CD4-positive, alpha-beta T cell (primary cell): ENCODE measurements around the gene KRT5. TPM values are rescaled to one million over a fixed set of nuclear protein-coding genes. Genes with fewer than 3 reads are reported as not detected.

Experiments
- ATAC-seq: fragments of 200-7000 bp; cut with Tn5 transposase; one replicate; pipeline ENCODE4 v1.10.0; 2022; ENCODE audit warnings: mild to moderate bottlenecking; ENCODE audit not compliant: poor library complexity
- CTCF ChIA-PET: fragments of 350-600 bp; sonication (Branson Sonifier 250); formaldehyde crosslinking; loops from one replicate; lab custom pipeline; 2021; ENCODE audit warnings: antibody characterized with exemption, inconsistent platforms; lab: Charles Lee
- POLR2A ChIA-PET: fragments of 350-600 bp; sonication (Branson Sonifier 250); formaldehyde crosslinking; loops from one replicate; lab custom pipeline; 2021; ENCODE audit warnings: antibody characterized with exemption, inconsistent platforms; lab: Charles Lee
- DNase-seq, 14 experiments: peaks; one replicate each; pipeline ENCODE4 v3.0.0-alpha.2; 2013 to 2020; ENCODE audit warnings: mixed read lengths in 2 of 14
- H3K27ac ChIP-seq, 2 donors: one replicate each; pipeline versions ENCODE4 v1.5.1 to v1.7.0; 2013; ENCODE audit warnings: low read length in 2 of 2, low read depth in 1 of 2, mild to moderate bottlenecking in 1 of 2
- H3K27me3 ChIP-seq, 2 experiments: 1 replicate in 1 of 2; 2 replicates in 1 of 2; pipeline versions ENCODE4 v1.6.1 to v1.7.0; 2013; ENCODE audit warnings: low read length in 2 of 2, control low read depth in 1 of 2, mild to moderate bottlenecking in 1 of 2, moderate library complexity in 1 of 2; ENCODE audit not compliant: insufficient read depth in 2 of 2, control insufficient read depth in 1 of 2
- H3K36me3 ChIP-seq: one replicate; pipeline ENCODE4 v1.6.1; 2013; ENCODE audit warnings: low read length, control low read depth; ENCODE audit not compliant: insufficient read depth
- H3K4me1 ChIP-seq: one replicate; pipeline ENCODE4 v1.6.1; 2013; ENCODE audit warnings: low read length, control low read depth; ENCODE audit not compliant: insufficient read depth
- H3K4me3 ChIP-seq: one replicate; pipeline ENCODE4 v1.5.1; 2013; ENCODE audit warnings: mild to moderate bottlenecking, low read length, moderate library complexity
- H3K9me3 ChIP-seq, 2 experiments: 1 replicate in 1 of 2; 2 replicates in 1 of 2; pipeline versions ENCODE4 v1.6.1 to v1.7.0; 2013; ENCODE audit warnings: low read length in 2 of 2, mild to moderate bottlenecking in 2 of 2, control low read depth in 1 of 2, moderate library complexity in 1 of 2; ENCODE audit not compliant: control insufficient read depth in 1 of 2, insufficient read depth in 1 of 2
- H3K27ac Mint-ChIP-seq: one replicate; pipeline ENCODE4 v1.8.0; 2020; ENCODE audit warnings: mixed read lengths
- H3K27me3 Mint-ChIP-seq: one replicate; pipeline ENCODE4 v1.8.0; 2021; ENCODE audit warnings: mixed read lengths
- H3K36me3 Mint-ChIP-seq: one replicate; pipeline ENCODE4 v1.8.0; 2021; ENCODE audit warnings: low read depth, mixed read lengths
- H3K4me1 Mint-ChIP-seq: one replicate; pipeline ENCODE4 v1.8.0; 2021; ENCODE audit warnings: low read depth, mixed read lengths
- H3K4me3 Mint-ChIP-seq: one replicate; pipeline ENCODE4 v1.8.0; 2020; ENCODE audit warnings: mild to moderate bottlenecking, mixed read lengths
- H3K9me3 Mint-ChIP-seq: one replicate; pipeline ENCODE4 v1.8.0; 2020; ENCODE audit warnings: mixed read lengths
- CTCF ChIP-seq: fragments of 200-600 bp; IDR thresholded peaks from one replicate; pipeline ENCODE4 v1.8.0; 2022; ENCODE audit warnings: antibody characterized with exemption, mild to moderate bottlenecking
- intact Hi-C, 2 experiments: fragments of 100-400 bp; cut with DNase I in 1 of 2; cut with micrococcal nuclease in 1 of 2; formaldehyde crosslinking; loops; one replicate each; pipeline versions ENCODE4 v1.15.1 to v1.9.0; 2023 to 2025; cut with DNase I, micrococcal nuclease
- total RNA-seq, 174 experiments: library from RNA in 2 of 174; stranded (reverse) in 2 of 174; gene quantifications; one replicate each; pipeline ENCODE4 v1.2.3 and lab custom pipeline; 2021 to 2026

KRT5 gene
- total RNA-seq, 2 experiments from 2014 or later, result 0.60 to 0.81 TPM

- intact Hi-C loops, result no loop called here
- CTCF ChIA-PET, result no interaction called here
- no peak for ATAC-seq
These were observed 977 bp upstream of the KRT5 start for GRCh38 chr12:52521175-52521567.

GRCh38 chr12:52519387-52519703, 849 bp downstream of the KRT5 start:
- Mint-ChIP-seq H3K36me3 (no peaks in the 10 kb centered on the region), H3K27ac (no peak overlapping the region), H3K9me3 (no peaks in the 10 kb centered on the region), H3K27me3 (peaks cover 3% of the 10 kb centered on the region), H3K4me3 (no peak overlapping the region), H3K4me1 (no peaks in the 10 kb centered on the region)
- Histone ChIP-seq H3K27ac (no peak overlapping the region), H3K4me1 (no peaks in the 10 kb centered on the region), H3K36me3 (no peaks in the 10 kb centered on the region), H3K27me3 (peaks cover 0 to 2% of the 10 kb centered on the region in 2 experiments), H3K4me3 (no peak overlapping the region), H3K9me3 (no peaks in the 10 kb centered on the region)
- intact Hi-C loops, result no loop called here
- POLR2A ChIA-PET, result no interaction called here
- CTCF ChIA-PET, result no interaction called here
- ATAC-seq, result no peak
- DNase-seq, result no peak
- no peak for TF ChIP-seq CTCF

More at GRCh38 chr12:52521175-52521567, 977 bp upstream of the KRT5 start:
- H3K27me3 ChIP-seq, result peaks cover 0 to 2% of the 10 kb centered on the region in 2 experiments
- DNase-seq, result no peak
- POLR2A ChIA-PET, result interaction anchor here (1.3 kb wide), 1 partner anchor 10 kb away, joined by 3 read pairs; no protein-coding TSS in a partner anchor
- H3K4me3 ChIP-seq, result no peak overlapping the region
- H3K4me3 Mint-ChIP-seq, result no peak overlapping the region
- H3K9me3 Mint-ChIP-seq, result no peaks in the 10 kb centered on the region
- H3K27ac Mint-ChIP-seq, result no peak overlapping the region
- no peaks in the 10 kb centered on the region for H3K36me3 Mint-ChIP-seq
- H3K4me1 Mint-ChIP-seq, result no peaks in the 10 kb centered on the region
- H3K36me3 ChIP-seq, result no peaks in the 10 kb centered on the region
- H3K27ac ChIP-seq, result no peak overlapping the region
- H3K4me1 ChIP-seq, result no peaks in the 10 kb centered on the region
- H3K9me3 ChIP-seq, result no peaks in the 10 kb centered on the region
- no peak for TF ChIP-seq CTCF
- peaks cover 3% of the 10 kb centered on the region for H3K27me3 Mint-ChIP-seq

- H3K4me1 ChIP-seq, result no peaks in the 10 kb centered on the region
- H3K27me3 Mint-ChIP-seq, result peaks cover 3% of the 10 kb centered on the region
- H3K4me3 ChIP-seq, result no peak overlapping the region
- H3K4me3 Mint-ChIP-seq, result no peak overlapping the region
- TF ChIP-seq CTCF, result no peak
- no peaks in the 10 kb centered on the region for H3K9me3 Mint-ChIP-seq
- H3K27ac ChIP-seq, result no peak overlapping the region
- ATAC-seq (no peak), DNase-seq (no peak)
- intact Hi-C loops, result no loop called here
- no peaks in the 10 kb centered on the region for H3K36me3 Mint-ChIP-seq
- peaks cover 0 to 2% of the 10 kb centered on the region in 2 experiments for H3K27me3 ChIP-seq
- H3K9me3 ChIP-seq, result no peaks in the 10 kb centered on the region
- POLR2A ChIA-PET, result no interaction called here
- H3K36me3 ChIP-seq, result no peaks in the 10 kb centered on the region
- CTCF ChIA-PET, result no interaction called here
- no peaks in the 10 kb centered on the region for H3K4me1 Mint-ChIP-seq
- no peak overlapping the region for H3K27ac Mint-ChIP-seq
These were observed 1.4 kb downstream of the KRT5 start for GRCh38 chr12:52518574-52519386.
